HepG2 (cell line): ENCODE results near the gene EARS2. TPM values are rescaled to one million over a fixed set of nuclear protein-coding genes. Genes with fewer than 3 reads are reported as not detected.

Experiments used
- CREB1 ChIP-seq, 2 experiments: fragments of 450-650 bp in 1 of 2; IDR thresholded peaks; 2 replicates each; pipeline ENCODE4 v1.6.1; 2016 to 2017; ENCODE audit warnings: control low read depth in 1 of 2, mild to moderate bottlenecking in 1 of 2, missing compliant biosample characterization in 1 of 2, missing genetic modification characterization in 1 of 2
- EZH2 ChIP-seq: conservative IDR thresholded peaks from 2 replicates; pipeline ENCODE4 v1.6.1; 2012; ENCODE audit warnings: mild to moderate bottlenecking, low read depth, low read length, moderate library complexity
- HES4 ChIP-seq: sonication (generic); formaldehyde crosslinking; IDR thresholded peaks from 2 replicates; pipeline ENCODE4 v1.9.0; 2021; ENCODE audit warnings: mild to moderate bottlenecking, missing genetic modification reagents, borderline replicate concordance
- KAT2B ChIP-seq: fragments of 150-350 bp; IDR thresholded peaks from 2 replicates; pipeline ENCODE4 v1.6.1; 2014; ENCODE audit warnings: low read depth, low read length, borderline replicate concordance
- KDM3A ChIP-seq: IDR thresholded peaks from 2 replicates; pipeline ENCODE4 v1.6.1; 2018; ENCODE audit warnings: low read depth, missing compliant biosample characterization
- MNT ChIP-seq: fragments of 450-650 bp; IDR thresholded peaks from 2 replicates; pipeline ENCODE4 v1.6.1; 2016
- NBN ChIP-seq: fragments of 450-650 bp; conservative IDR thresholded peaks from 2 replicates; pipeline ENCODE4 v1.6.1; 2017
- NFE2L2 ChIP-seq: fragments of 150-350 bp; IDR thresholded peaks from 2 replicates; pipeline ENCODE4 v1.6.1; 2014; ENCODE audit warnings: low read length
- NR3C1 ChIP-seq: sonication (generic); formaldehyde crosslinking; IDR thresholded peaks from 2 replicates; pipeline ENCODE4 v1.4.0; 2020; ENCODE audit warnings: missing genetic modification reagents
- SIX4 ChIP-seq: sonication (generic); formaldehyde crosslinking; IDR thresholded peaks from 2 replicates; pipeline ENCODE4 v1.4.0; 2020; ENCODE audit warnings: missing genetic modification reagents
- ZBTB8A ChIP-seq: sonication (generic); formaldehyde crosslinking; IDR thresholded peaks from 2 replicates; pipeline ENCODE4 v1.4.0; 2020; ENCODE audit warnings: mild to moderate bottlenecking, low read depth, missing genetic modification reagents, borderline replicate concordance
- ZEB1 ChIP-seq: IDR thresholded peaks from 2 replicates; pipeline ENCODE4 v1.6.1; 2012; ENCODE audit warnings: mild to moderate bottlenecking, low read depth, inconsistent platforms; ENCODE audit not compliant: insufficient replicate concordance
- ZNF180 ChIP-seq: sonication (generic); formaldehyde crosslinking; IDR thresholded peaks from 2 replicates; pipeline ENCODE4 v1.4.0; 2020; ENCODE audit warnings: low read depth, missing genetic modification reagents, borderline replicate concordance
- ZNF430 ChIP-seq: sonication (generic); formaldehyde crosslinking; IDR thresholded peaks from 2 replicates; pipeline ENCODE4 v1.9.0; 2021; ENCODE audit warnings: mild to moderate bottlenecking, missing genetic modification reagents
- ZNF460 ChIP-seq: sonication (generic); formaldehyde crosslinking; IDR thresholded peaks from 2 replicates; pipeline ENCODE4 v1.5.1; 2020; ENCODE audit warnings: missing genetic modification reagents, mild to moderate bottlenecking, borderline replicate concordance
- ZNF547 ChIP-seq: sonication (generic); formaldehyde crosslinking; IDR thresholded peaks from 2 replicates; pipeline ENCODE4 v1.5.1; 2020; ENCODE audit warnings: mild to moderate bottlenecking, missing genetic modification reagents
- ZNF883 ChIP-seq: sonication (generic); formaldehyde crosslinking; IDR thresholded peaks from 2 replicates; pipeline ENCODE4 v1.5.1; 2020; ENCODE audit warnings: mild to moderate bottlenecking, missing genetic modification reagents; ENCODE audit errors: not compliant biosample characterization
- polyA plus RNA-seq, 8 experiments: library from polyadenylated mRNA; depleted of rRNA in 3 of 8; stranded (reverse) in 7 of 8; unstranded in 1 of 8; fragments of >200 nt; fragmentation: Illumina TruSeq in 4 of 8; extraction: Trizol in 4 of 8; gene quantifications; 2 replicates each; pipeline versions ENCODE4 v1.2.1 to v1.2.3, GENCODE V29; 2011 to 2016; ENCODE audit warnings: low read depth in 4 of 8, missing spikeins in 1 of 8, mixed read lengths in 1 of 8; ENCODE audit not compliant: insufficient read depth in 1 of 8
- total RNA-seq, 5 experiments: library from RNA; depleted of rRNA; stranded (reverse); fragments of >200 nt; fragmentation: Illumina TruSeq; extraction: Trizol; gene quantifications; 2 replicates each; pipeline ENCODE4 v1.2.3, GENCODE V29; 2016; ENCODE audit warnings: low read depth in 1 of 5
- TF ChIP-seq, protein P1 (sequence below): sonication (generic); formaldehyde crosslinking; IDR thresholded peaks from 2 replicates; pipeline ENCODE4 v1.8.0; 2022; ENCODE audit warnings: mild to moderate bottlenecking, missing genetic modification reagents; ENCODE audit not compliant: insufficient replicate concordance
- TF ChIP-seq, protein P2 (sequence below): sonication (generic); formaldehyde crosslinking; conservative IDR thresholded peaks from 2 replicates; pipeline ENCODE4 v1.4.0; 2020; ENCODE audit warnings: missing genetic modification reagents
- TF ChIP-seq, protein P3 (sequence below): sonication (generic); formaldehyde crosslinking; IDR thresholded peaks from 2 replicates; pipeline ENCODE4 v1.4.0; 2020; ENCODE audit warnings: missing genetic modification reagents

Gene EARS2
- total and polyA plus RNA-seq, 2 of the 13 experiments (the other 11 are each of a cell fraction or from before 2014, with no cell fraction given): 49.4 to 80.4 TPM

DNA sequence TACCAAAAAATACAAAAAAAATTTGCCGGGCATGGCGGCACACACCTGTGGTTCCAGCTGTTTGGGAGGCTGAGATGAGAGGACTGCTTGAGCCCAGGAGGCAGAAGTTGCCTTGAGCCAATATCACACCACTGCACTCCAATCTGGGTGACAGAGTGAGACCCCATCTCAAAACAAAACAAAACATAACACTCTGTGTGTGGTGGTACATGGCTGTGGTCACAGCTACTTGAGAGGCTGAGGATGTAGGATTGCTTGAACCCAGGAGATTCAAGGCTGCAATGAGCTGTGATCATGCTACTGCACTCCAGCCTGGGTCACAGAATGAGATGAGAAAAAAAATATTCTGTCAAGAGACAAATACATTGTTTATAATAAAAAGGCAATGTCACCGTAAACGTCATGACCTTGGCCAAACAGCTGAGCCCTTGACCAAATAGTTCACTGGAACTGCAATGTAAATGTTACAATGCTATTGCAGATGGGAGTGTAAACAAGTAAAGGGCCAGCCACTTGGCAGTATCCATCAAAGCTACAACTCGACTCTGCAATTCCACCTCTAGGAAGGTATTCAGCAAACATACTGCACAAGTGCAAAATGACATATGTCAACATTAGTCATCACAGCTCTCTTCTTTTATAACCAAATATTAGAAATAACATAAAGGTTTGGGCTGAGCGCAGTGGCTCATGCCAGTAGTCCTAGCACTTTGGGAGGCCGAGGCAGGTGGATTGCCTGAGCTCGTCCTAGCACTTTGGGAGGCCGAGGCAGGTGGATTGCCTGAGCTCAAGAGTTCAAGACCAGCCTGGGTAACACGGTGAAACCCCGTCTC is 16.9 kb downstream of the EARS2 start (continued):
- peak; percentile 86 for TF ChIP-seq MNT
- TF ChIP-seq, protein P1, sequence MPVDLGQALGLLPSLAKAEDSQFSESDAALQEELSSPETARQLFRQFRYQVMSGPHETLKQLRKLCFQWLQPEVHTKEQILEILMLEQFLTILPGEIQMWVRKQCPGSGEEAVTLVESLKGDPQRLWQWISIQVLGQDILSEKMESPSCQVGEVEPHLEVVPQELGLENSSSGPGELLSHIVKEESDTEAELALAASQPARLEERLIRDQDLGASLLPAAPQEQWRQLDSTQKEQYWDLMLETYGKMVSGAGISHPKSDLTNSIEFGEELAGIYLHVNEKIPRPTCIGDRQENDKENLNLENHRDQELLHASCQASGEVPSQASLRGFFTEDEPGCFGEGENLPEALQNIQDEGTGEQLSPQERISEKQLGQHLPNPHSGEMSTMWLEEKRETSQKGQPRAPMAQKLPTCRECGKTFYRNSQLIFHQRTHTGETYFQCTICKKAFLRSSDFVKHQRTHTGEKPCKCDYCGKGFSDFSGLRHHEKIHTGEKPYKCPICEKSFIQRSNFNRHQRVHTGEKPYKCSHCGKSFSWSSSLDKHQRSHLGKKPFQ (CRISPR knock-in tag): peak; percentile 64
- TF ChIP-seq ZNF460 (CRISPR knock-in tag): peak; percentile 61; the same call in 1 of the 2 replicates
- peak; percentile 80 for TF ChIP-seq SIX4 (CRISPR knock-in tag)
- no peak for TF ChIP-seq ZNF180 (CRISPR knock-in tag)
- TF ChIP-seq ZNF883 (CRISPR knock-in tag): peak; percentile 26
- TF ChIP-seq ZNF547: 0 out of 2 replicates have a peak, but pooled peaks have one; percentile 23
- TF ChIP-seq NFE2L2: peak; percentile 93
- peak; percentile 91; the same call in 1 of the 2 replicates for TF ChIP-seq KDM3A (CRISPR knock-in tag)
- no peak for TF ChIP-seq NBN
- TF ChIP-seq ZNF430 (CRISPR knock-in tag): peak; percentile 95
- peak; percentile 82; the same call in 1 of the 2 replicates for TF ChIP-seq ZBTB8A (CRISPR knock-in tag)
- TF ChIP-seq KAT2B: no peak
- TF ChIP-seq, protein P2, sequence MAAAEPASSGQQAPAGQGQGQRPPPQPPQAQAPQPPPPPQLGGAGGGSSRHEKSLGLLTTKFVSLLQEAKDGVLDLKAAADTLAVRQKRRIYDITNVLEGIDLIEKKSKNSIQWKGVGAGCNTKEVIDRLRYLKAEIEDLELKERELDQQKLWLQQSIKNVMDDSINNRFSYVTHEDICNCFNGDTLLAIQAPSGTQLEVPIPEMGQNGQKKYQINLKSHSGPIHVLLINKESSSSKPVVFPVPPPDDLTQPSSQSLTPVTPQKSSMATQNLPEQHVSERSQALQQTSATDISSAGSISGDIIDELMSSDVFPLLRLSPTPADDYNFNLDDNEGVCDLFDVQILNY (CRISPR knock-in tag): no peak
- peak; percentile 93 for TF ChIP-seq CREB1 (IDR thresholded peaks at IDR 0.05)
- peak; percentile 94 for TF ChIP-seq CREB1 (CRISPR knock-in tag; IDR thresholded peaks at IDR 0.05)
- no peak for TF ChIP-seq EZH2
- TF ChIP-seq, protein P3, sequence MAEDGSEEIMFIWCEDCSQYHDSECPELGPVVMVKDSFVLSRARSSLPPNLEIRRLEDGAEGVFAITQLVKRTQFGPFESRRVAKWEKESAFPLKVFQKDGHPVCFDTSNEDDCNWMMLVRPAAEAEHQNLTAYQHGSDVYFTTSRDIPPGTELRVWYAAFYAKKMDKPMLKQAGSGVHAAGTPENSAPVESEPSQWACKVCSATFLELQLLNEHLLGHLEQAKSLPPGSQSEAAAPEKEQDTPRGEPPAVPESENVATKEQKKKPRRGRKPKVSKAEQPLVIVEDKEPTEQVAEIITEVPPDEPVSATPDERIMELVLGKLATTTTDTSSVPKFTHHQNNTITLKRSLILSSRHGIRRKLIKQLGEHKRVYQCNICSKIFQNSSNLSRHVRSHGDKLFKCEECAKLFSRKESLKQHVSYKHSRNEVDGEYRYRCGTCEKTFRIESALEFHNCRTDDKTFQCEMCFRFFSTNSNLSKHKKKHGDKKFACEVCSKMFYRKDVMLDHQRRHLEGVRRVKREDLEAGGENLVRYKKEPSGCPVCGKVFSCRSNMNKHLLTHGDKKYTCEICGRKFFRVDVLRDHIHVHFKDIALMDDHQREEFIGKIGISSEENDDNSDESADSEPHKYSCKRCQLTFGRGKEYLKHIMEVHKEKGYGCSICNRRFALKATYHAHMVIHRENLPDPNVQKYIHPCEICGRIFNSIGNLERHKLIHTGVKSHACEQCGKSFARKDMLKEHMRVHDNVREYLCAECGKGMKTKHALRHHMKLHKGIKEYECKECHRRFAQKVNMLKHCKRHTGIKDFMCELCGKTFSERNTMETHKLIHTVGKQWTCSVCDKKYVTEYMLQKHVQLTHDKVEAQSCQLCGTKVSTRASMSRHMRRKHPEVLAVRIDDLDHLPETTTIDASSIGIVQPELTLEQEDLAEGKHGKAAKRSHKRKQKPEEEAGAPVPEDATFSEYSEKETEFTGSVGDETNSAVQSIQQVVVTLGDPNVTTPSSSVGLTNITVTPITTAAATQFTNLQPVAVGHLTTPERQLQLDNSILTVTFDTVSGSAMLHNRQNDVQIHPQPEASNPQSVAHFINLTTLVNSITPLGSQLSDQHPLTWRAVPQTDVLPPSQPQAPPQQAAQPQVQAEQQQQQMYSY (CRISPR knock-in tag): no peak
- TF ChIP-seq HES4 (CRISPR knock-in tag): no peak
- TF ChIP-seq NR3C1 (CRISPR knock-in tag): no peak
- no peak for TF ChIP-seq ZEB1
